ENCODE data around the gene PCGF3. TPM values are rescaled to one million over a fixed set of nuclear protein-coding genes. Genes with fewer than 3 reads are reported as not detected.
"Not testable (repeated sequence)": the region's sequence is repeated elsewhere in the genome, so short reads cannot be mapped to it uniquely, and the experiment has no call there.

The PCGF3 gene
- total and polyA plus RNA-seq, 10 of the 15 experiments (the other 5 are each of a cell fraction or from before 2014, with no cell fraction given), result 2.2 to 43.8 (median 15.9) TPM

- intact Hi-C loops (cut with micrococcal nuclease; ENCODE audit: unreplicated experiment); RAD21 ChIA-PET (ENCODE audit: unreplicated experiment); H3K27me3 ChIP-seq (replicated peaks in 1 of 2; ENCODE audit: control insufficient read depth in 2 of 2, insufficient read depth in 2 of 2, low read length in 1 of 2); in situ Hi-C loops (cut with MboI); H3K9me3 ChIP-seq (replicated peaks; ENCODE audit: control insufficient read depth, insufficient read depth, low read length); H2AFZ ChIP-seq (ENCODE audit: control insufficient read depth, low read depth, low read length); ATAC-seq; SMC1A ChIA-PET (ENCODE audit: uncharacterized antibody, unreplicated experiment); H3K36me3 ChIP-seq (ENCODE audit: control insufficient read depth in 2 of 2, insufficient read depth in 2 of 2, low read length in 1 of 2); H4K20me1 ChIP-seq (ENCODE audit: control insufficient read depth, insufficient read depth); H3K79me2 ChIP-seq (ENCODE audit: control insufficient read depth, insufficient read depth, low read length); POLR2A ChIA-PET; FAIRE-seq; H3K4me2 ChIP-seq (ENCODE audit: control insufficient read depth, insufficient read depth); H3K4me3 ChIP-seq; DNase-seq (ENCODE audit: low read depth, low spot score); H3K27ac ChIP-seq (ENCODE audit: control insufficient read depth, insufficient read depth); CTCF ChIA-PET; H3K9ac ChIP-seq (ENCODE audit: control insufficient read depth, insufficient read depth, low read length); BruUV-seq (replicated peaks): not testable (repeated sequence)
- WGBS (ENCODE audit: insufficient coverage, insufficient replicate concordance, low lambda C conversion rate, missing lambda C conversion rate), result 67% methylated on average over 12 of the region's 12 CpGs
- peaks cover 12% of the 10 kb centered on the region for H3K4me1 ChIP-seq (ENCODE audit: control insufficient read depth, insufficient read depth, low read length)
Observed at GRCh38 chr4:694341-694940, 11.2 kb upstream of the PCGF3 start.

GRCh38 chr4:699816-700580 is 5.6 kb upstream of the PCGF3 start:
- no TSS peak for BruUV-seq (replicated peaks)
- ChIA-PET SMC1A (ENCODE audit: uncharacterized antibody, unreplicated experiment) (interaction anchor here (1.2 to 1.7 kb wide), 4 partner anchors 16 to 97 kb away, joined by 3 to 5 read pairs (median 4); no protein-coding TSS in a partner anchor), RAD21 (ENCODE audit: unreplicated experiment) (interaction anchor here (1.1 to 1.5 kb wide), 3 partner anchors 16 to 97 kb away, joined by 3 to 5 read pairs (median 3); no protein-coding TSS in a partner anchor), POLR2A (interaction anchor here (1.0 to 3.0 kb wide), 4 partner anchors 10 to 26 kb away, joined by 4 to 14 read pairs (median 5); partner anchors contain the start of genes ATP5ME and MYL5), CTCF (interaction anchor here (0.6 to 1.6 kb wide), 7 partner anchors 16 to 452 kb away, joined by 3 to 8 read pairs (median 3); no protein-coding TSS in a partner anchor)
- Histone ChIP-seq H4K20me1 (ENCODE audit: control insufficient read depth, insufficient read depth) (no peaks in the 10 kb centered on the region), H2AFZ (ENCODE audit: control insufficient read depth, low read depth, low read length) (peak overlapping the region; percentile 47; the same call in 1 of the 2 replicates), H3K4me1 (ENCODE audit: control insufficient read depth, insufficient read depth, low read length) (peaks cover 8% of the 10 kb centered on the region; the same call in 1 of the 2 replicates), H3K4me2 (ENCODE audit: control insufficient read depth, insufficient read depth) (peak overlapping the region; percentile 48), H3K9me3 (replicated peaks; ENCODE audit: control insufficient read depth, insufficient read depth, low read length) (no peaks in the 10 kb centered on the region; the same call in 2 of the 3 replicates), H3K9ac (ENCODE audit: control insufficient read depth, insufficient read depth, low read length) (no peak overlapping the region), H3K79me2 (ENCODE audit: control insufficient read depth, insufficient read depth, low read length) (no peaks in the 10 kb centered on the region), H3K27ac (ENCODE audit: control insufficient read depth, insufficient read depth) (peak overlapping the region; percentile 67), H3K4me3 (peak overlapping the region; percentile 50; the same call in 1 of the 2 replicates), H3K36me3 (ENCODE audit: control insufficient read depth in 2 of 2, insufficient read depth in 2 of 2, low read length in 1 of 2) (no peaks in the 10 kb centered on the region), H3K27me3 (replicated peaks in 1 of 2; ENCODE audit: control insufficient read depth in 2 of 2, insufficient read depth in 2 of 2, low read length in 1 of 2) (no peaks in the 10 kb centered on the region)
- intact Hi-C loops (cut with micrococcal nuclease; ENCODE audit: unreplicated experiment), result loop anchor here (2.0 kb wide), 1 partner anchor 25 kb away; the partner anchor contains the start of genes ATP5ME and MYL5
- 86% methylated on average over 27 of the region's 27 CpGs for WGBS (ENCODE audit: insufficient coverage, insufficient replicate concordance, low lambda C conversion rate, missing lambda C conversion rate)
- FAIRE-seq, result no peak
- no peak for ATAC-seq
- in situ Hi-C loops (cut with MboI), result no loop called here
- no peak for DNase-seq (ENCODE audit: low read depth, low spot score)
- no peak for TF ChIP-seq MYC (IDR thresholded peaks at IDR 0.05; ENCODE audit: insufficient read depth, insufficient read length, insufficient replicate concordance, low read length, severe bottlenecking)
- no peak for TF ChIP-seq EED (IDR thresholded peaks at IDR 0.05; ENCODE audit: low read depth)
- TF ChIP-seq, protein P1, sequence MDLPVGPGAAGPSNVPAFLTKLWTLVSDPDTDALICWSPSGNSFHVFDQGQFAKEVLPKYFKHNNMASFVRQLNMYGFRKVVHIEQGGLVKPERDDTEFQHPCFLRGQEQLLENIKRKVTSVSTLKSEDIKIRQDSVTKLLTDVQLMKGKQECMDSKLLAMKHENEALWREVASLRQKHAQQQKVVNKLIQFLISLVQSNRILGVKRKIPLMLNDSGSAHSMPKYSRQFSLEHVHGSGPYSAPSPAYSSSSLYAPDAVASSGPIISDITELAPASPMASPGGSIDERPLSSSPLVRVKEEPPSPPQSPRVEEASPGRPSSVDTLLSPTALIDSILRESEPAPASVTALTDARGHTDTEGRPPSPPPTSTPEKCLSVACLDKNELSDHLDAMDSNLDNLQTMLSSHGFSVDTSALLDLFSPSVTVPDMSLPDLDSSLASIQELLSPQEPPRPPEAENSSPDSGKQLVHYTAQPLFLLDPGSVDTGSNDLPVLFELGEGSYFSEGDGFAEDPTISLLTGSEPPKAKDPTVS (IDR thresholded peaks at IDR 0.05; ENCODE audit: low read depth, low read length), result no peak
- TF ChIP-seq NFIC (IDR thresholded peaks at IDR 0.05; ENCODE audit: low read depth, low read length), result no peak
- no peak for TF ChIP-seq SRF (IDR thresholded peaks at IDR 0.05; ENCODE audit: low read depth in 2 of 2, low read length in 2 of 2)
- no peak for TF ChIP-seq CUX1 (IDR thresholded peaks at IDR 0.05; ENCODE audit: insufficient replicate concordance, low read depth, low read length)

All from GM12878 (cell line).